Measurements from ENCODE around the gene PSEN1. TPM values are rescaled to one million over a fixed set of nuclear protein-coding genes. Genes with fewer than 3 reads are reported as not detected.

Gene PSEN1
- total RNA-seq, 1 experiment from 2014 or later, result 26.9 TPM

DNA sequence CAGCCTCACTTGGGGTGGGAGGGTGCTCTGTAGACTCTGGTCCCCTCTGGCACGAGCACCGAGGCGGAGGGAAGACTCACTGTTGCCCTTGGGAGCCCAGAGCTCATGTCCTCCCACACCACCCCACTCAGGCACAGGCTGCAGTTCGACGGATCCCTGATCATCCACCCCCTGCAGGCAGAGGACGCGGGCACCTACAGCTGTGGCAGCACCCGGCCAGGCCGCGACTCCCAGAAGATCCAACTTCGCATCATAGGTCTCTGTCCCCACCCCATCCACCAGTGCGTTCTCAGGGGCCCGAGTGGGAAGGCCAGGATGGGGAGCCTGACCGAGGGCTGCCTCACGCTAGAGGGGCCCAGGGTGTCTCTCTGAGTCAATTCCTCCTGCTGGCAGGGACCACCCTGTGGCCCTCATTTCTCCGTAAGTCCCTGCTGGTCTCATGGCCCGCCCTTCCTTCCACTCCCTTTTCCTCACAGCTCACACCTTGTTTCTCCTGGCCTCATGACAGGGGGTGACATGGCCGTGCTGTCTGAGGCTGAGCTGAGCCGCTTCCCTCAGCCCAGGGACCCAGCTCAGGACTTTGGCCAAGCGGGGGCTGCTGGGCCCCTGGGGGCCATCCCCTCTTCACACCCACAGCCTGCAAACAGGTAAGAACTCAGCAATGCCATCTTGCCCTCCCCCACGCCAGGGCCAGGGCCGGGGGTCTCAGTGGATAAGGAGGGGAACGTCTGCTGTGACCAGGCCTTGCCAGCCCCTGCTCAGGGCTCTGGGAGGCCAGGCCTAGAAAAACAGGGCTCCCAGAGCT is 128.0 kb downstream of the PSEN1 start:
- no TSS peak for BruUV-seq (replicated peaks)
- intact Hi-C loops (cut with micrococcal nuclease), result no loop called here
- DNase-seq (ENCODE audit: low read depth, low spot score), result no peak
- H3K9ac ChIP-seq (ENCODE audit: low read length), result no peak overlapping the region
- ChIA-PET RAD21 (ENCODE audit: low non-redundant PET in 1 of 2, low total read pairs in 2 of 2, uncharacterized antibody in 2 of 2, unreplicated experiment in 2 of 2) (no interaction called here), POLR2A (no interaction called here), CTCF (interaction anchor here (1.2 kb wide), 1 partner anchor 31 kb away, joined by 3 read pairs; no protein-coding TSS in a partner anchor)
- no peak overlapping the region for H3K4me2 ChIP-seq (ENCODE audit: low read length)
- no peaks in the 10 kb centered on the region for H4K20me1 ChIP-seq (ENCODE audit: insufficient read depth)
- no peaks in the 10 kb centered on the region for H3K4me1 ChIP-seq (ENCODE audit: control insufficient read depth in 1 of 2, insufficient read depth in 2 of 2, low read length in 2 of 2)
- no peak overlapping the region for H3K27ac ChIP-seq (ENCODE audit: low read depth, low read length)
- ATAC-seq, result no peak
- no peak for TF ChIP-seq ZFX (IDR thresholded peaks at IDR 0.05)
- no peak for TF ChIP-seq JUND (IDR thresholded peaks at IDR 0.05)
- TF ChIP-seq YY1 (IDR thresholded peaks at IDR 0.05; ENCODE audit: extremely low read depth, insufficient replicate concordance, low read depth, low read length), result no peak
- TF ChIP-seq ELF1 (IDR thresholded peaks at IDR 0.05; ENCODE audit: borderline replicate concordance, low read depth), result no peak
- no peak for TF ChIP-seq CEBPB (IDR thresholded peaks at IDR 0.05; ENCODE audit: low read depth)
- no peak for TF ChIP-seq POLR2A (IDR thresholded peaks at IDR 0.05; ENCODE audit: borderline replicate concordance, extremely low read depth, insufficient read depth, insufficient read length)
- no peak for TF ChIP-seq EGR1 (IDR thresholded peaks at IDR 0.05; ENCODE audit: low read depth)
- no peak for TF ChIP-seq SP1 (IDR thresholded peaks at IDR 0.05; ENCODE audit: low read depth)
- no peak for TF ChIP-seq FOSL1 (IDR thresholded peaks at IDR 0.05; ENCODE audit: low read depth)
- no peak overlapping the region for H3K4me3 ChIP-seq (replicated peaks in 1 of 2; ENCODE audit: low read depth in 1 of 2, low read length in 2 of 2)
- no peaks in the 10 kb centered on the region for H3K27me3 ChIP-seq (ENCODE audit: insufficient read depth, low read length)
- no peak overlapping the region for H2AFZ ChIP-seq (ENCODE audit: low read depth, low read length, poor library complexity, severe bottlenecking)
- no peaks in the 10 kb centered on the region for H3K9me3 ChIP-seq (ENCODE audit: control insufficient read depth in 1 of 2, insufficient read depth in 1 of 2, low read depth in 1 of 2, low read length in 2 of 2)
- H3K36me3 ChIP-seq (ENCODE audit: control insufficient read depth in 1 of 2, insufficient read depth in 2 of 2, low read length in 2 of 2), result no peaks in the 10 kb centered on the region
- H3K9me2 ChIP-seq (ENCODE audit: insufficient read depth), result no peaks in the 10 kb centered on the region
- H3K79me2 ChIP-seq (ENCODE audit: insufficient read depth, low read length), result no peaks in the 10 kb centered on the region

DNA sequence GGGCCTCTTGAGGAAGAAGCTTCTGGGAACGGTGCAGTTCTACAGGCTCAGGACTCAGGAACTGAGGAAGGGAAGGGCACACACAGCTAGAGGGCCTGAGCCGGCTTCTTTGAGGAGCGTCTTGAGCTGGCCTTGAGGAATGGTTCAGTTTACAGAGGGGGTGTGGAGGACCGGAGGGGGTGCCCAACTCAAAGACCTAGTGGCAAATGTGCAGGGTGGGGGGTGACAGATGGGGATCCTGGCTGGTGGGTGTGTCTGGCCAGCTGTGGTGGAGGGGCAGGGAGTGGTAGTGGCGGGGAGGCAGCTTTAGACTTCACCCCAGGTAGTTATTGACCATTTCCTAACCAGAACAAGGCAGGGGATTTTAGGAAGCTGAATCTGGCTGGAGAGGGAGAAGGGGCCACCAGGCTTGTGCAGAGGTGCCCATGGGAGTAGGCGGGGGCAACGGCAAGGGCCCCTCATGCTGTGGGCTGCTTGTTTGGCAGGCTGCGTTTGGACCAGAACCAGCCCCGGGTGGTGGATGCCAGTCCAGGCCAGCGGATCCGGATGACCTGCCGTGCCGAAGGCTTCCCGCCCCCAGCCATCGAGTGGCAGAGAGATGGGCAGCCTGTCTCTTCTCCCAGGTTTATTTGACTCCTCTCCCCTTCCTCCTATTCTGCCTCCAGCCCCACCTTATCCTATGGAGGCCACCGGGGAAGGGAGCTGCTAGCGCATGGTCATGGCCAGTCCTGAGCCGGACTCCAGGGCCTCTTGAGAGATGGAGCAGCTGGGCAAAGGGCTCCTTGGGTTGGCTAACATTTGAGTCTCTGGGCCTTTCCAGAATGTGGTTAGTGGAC is 128.8 kb downstream of the PSEN1 start:
- H3K27me3 ChIP-seq (ENCODE audit: insufficient read depth, low read length), result no peaks in the 10 kb centered on the region
- H3K4me1 ChIP-seq (ENCODE audit: control insufficient read depth in 1 of 2, insufficient read depth in 2 of 2, low read length in 2 of 2), result no peaks in the 10 kb centered on the region
- DNase-seq (ENCODE audit: low read depth, low spot score) (no peak), ATAC-seq (no peak)
- H2AFZ ChIP-seq (ENCODE audit: low read depth, low read length, poor library complexity, severe bottlenecking), result no peak overlapping the region
- no peaks in the 10 kb centered on the region for H4K20me1 ChIP-seq (ENCODE audit: insufficient read depth)
- no peaks in the 10 kb centered on the region for H3K9me2 ChIP-seq (ENCODE audit: insufficient read depth)
- BruUV-seq (replicated peaks), result no TSS peak
- no peak overlapping the region for H3K4me3 ChIP-seq (replicated peaks in 1 of 2; ENCODE audit: low read depth in 1 of 2, low read length in 2 of 2)
- H3K9ac ChIP-seq (ENCODE audit: low read length), result no peak overlapping the region
- intact Hi-C loops (cut with micrococcal nuclease), result no loop called here
- H3K79me2 ChIP-seq (ENCODE audit: insufficient read depth, low read length), result no peaks in the 10 kb centered on the region
- TF ChIP-seq FOSL1 (IDR thresholded peaks at IDR 0.05; ENCODE audit: low read depth), result no peak
- TF ChIP-seq ZFX (IDR thresholded peaks at IDR 0.05), result no peak
- no peak for TF ChIP-seq ELF1 (IDR thresholded peaks at IDR 0.05; ENCODE audit: borderline replicate concordance, low read depth)
- TF ChIP-seq, protein P1, sequence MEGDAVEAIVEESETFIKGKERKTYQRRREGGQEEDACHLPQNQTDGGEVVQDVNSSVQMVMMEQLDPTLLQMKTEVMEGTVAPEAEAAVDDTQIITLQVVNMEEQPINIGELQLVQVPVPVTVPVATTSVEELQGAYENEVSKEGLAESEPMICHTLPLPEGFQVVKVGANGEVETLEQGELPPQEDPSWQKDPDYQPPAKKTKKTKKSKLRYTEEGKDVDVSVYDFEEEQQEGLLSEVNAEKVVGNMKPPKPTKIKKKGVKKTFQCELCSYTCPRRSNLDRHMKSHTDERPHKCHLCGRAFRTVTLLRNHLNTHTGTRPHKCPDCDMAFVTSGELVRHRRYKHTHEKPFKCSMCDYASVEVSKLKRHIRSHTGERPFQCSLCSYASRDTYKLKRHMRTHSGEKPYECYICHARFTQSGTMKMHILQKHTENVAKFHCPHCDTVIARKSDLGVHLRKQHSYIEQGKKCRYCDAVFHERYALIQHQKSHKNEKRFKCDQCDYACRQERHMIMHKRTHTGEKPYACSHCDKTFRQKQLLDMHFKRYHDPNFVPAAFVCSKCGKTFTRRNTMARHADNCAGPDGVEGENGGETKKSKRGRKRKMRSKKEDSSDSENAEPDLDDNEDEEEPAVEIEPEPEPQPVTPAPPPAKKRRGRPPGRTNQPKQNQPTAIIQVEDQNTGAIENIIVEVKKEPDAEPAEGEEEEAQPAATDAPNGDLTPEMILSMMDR (IDR thresholded peaks at IDR 0.05 in 2 of 3, conservative IDR thresholded peaks at IDR 0.05 in 1 of 3; ENCODE audit: borderline replicate concordance in 1 of 3, insufficient read depth in 1 of 3, low read depth in 2 of 3, low read length in 2 of 3), result no peak
- ChIA-PET RAD21 (ENCODE audit: low non-redundant PET in 1 of 2, low total read pairs in 2 of 2, uncharacterized antibody in 2 of 2, unreplicated experiment in 2 of 2) (no interaction called here), CTCF (no interaction called here), POLR2A (no interaction called here)
- H3K27ac ChIP-seq (ENCODE audit: low read depth, low read length), result no peak overlapping the region
- H3K4me2 ChIP-seq (ENCODE audit: low read length), result no peak overlapping the region
- no peaks in the 10 kb centered on the region for H3K36me3 ChIP-seq (ENCODE audit: control insufficient read depth in 1 of 2, insufficient read depth in 2 of 2, low read length in 2 of 2)
- H3K9me3 ChIP-seq (ENCODE audit: control insufficient read depth in 1 of 2, insufficient read depth in 1 of 2, low read depth in 1 of 2, low read length in 2 of 2), result no peaks in the 10 kb centered on the region

Measured in HCT116 (cell line).